Lung (tissue), 12 donors: Measurements from ENCODE around the gene YTHDF1. TPM values are rescaled to one million over a fixed set of nuclear protein-coding genes. Genes with fewer than 3 reads are reported as not detected.

Experiments used
- ATAC-seq: fragments of 200-7000 bp; cut with Tn5 transposase; one replicate; pipeline ENCODE4 v1.9.1; 2020; ENCODE audit warnings: moderate number of reproducible peaks; ENCODE audit not compliant: insufficient read depth, low FRiP score
- DNase-seq, 3 donors: peaks; one replicate each; pipeline ENCODE4 v3.0.0-alpha.2; 2013 to 2017
- H3K27ac ChIP-seq, 2 donors: one replicate each; pipeline ENCODE4 v1.5.1; 2013; ENCODE audit warnings: mild to moderate bottlenecking in 2 of 2, moderate library complexity in 2 of 2, control low read depth in 1 of 2, inconsistent platforms in 1 of 2, low read depth in 1 of 2, low read length in 1 of 2
- H3K27me3 ChIP-seq, 3 donors: one replicate each; pipeline ENCODE4 v1.5.1; 2013; ENCODE audit warnings: low read length in 2 of 3; ENCODE audit not compliant: control insufficient read depth in 3 of 3, insufficient read depth in 3 of 3
- H3K36me3 ChIP-seq, 4 donors: one replicate each; pipeline ENCODE4 v1.5.1; 2013; ENCODE audit warnings: low read length in 4 of 4, mild to moderate bottlenecking in 1 of 4, moderate library complexity in 1 of 4; ENCODE audit not compliant: control insufficient read depth in 4 of 4, insufficient read depth in 4 of 4
- H3K4me1 ChIP-seq, 5 donors: one replicate each; pipeline ENCODE4 v1.5.1; 2013; ENCODE audit warnings: low read length in 5 of 5, mild to moderate bottlenecking in 2 of 5, moderate library complexity in 1 of 5; ENCODE audit not compliant: control insufficient read depth in 5 of 5, insufficient read depth in 5 of 5
- H3K4me3 ChIP-seq: one replicate; pipeline ENCODE4 v1.5.1; 2013; ENCODE audit warnings: mild to moderate bottlenecking, control low read depth, moderate library complexity
- H3K9ac ChIP-seq, 2 donors: one replicate each; pipeline ENCODE4 v1.5.1; 2013; ENCODE audit warnings: low read length in 2 of 2, control low read depth in 1 of 2; ENCODE audit not compliant: insufficient read depth in 1 of 2
- H3K9me3 ChIP-seq, 4 donors: one replicate each; pipeline ENCODE4 v1.5.1; 2013; ENCODE audit warnings: low read length in 3 of 4, mild to moderate bottlenecking in 1 of 4, moderate library complexity in 1 of 4; ENCODE audit not compliant: control insufficient read depth in 4 of 4, insufficient read depth in 3 of 4
- WGBS, 2 donors: extraction: QIAGEN DNeasy Blood & Tissue Kit; methylation state at CpG; one replicate each; pipeline ENCODE4 v1.1.7; 2013; 5-methylcytosine and 5-hydroxymethylcytosine counted together
- polyA plus RNA-seq, 2 donors: library from polyadenylated mRNA; stranded (reverse); fragments of 200-250 nt; gene quantifications; one replicate each; pipeline ENCODE4 v1.2.1, GENCODE V29; 2013
- total RNA-seq, 2 donors: library from RNA; depleted of rRNA in 1 of 2; stranded (reverse); fragments of >200 nt in 1 of 2; gene quantifications; one replicate each; pipeline ENCODE4 v1.2.1, GENCODE V29; 2014 to 2021
- TF ChIP-seq, protein P1 (sequence below): IDR thresholded peaks from 2 replicates; pipeline ENCODE4 v1.5.1; 2012; ENCODE audit warnings: mild to moderate bottlenecking; ENCODE audit errors: control extremely low read depth, extremely low read depth
- donor health status: control.
- donor health status: control.
- donor health status: Bipolar disorder and iron deficiency.
- donor health status: healthy.
- donor health status: DM: yes; HTN: yes; CAD: no.

YTHDF1 gene
- total and polyA plus RNA-seq, 4 donors = 21.9 to 33.8 (median 24.1) TPM

DNA sequence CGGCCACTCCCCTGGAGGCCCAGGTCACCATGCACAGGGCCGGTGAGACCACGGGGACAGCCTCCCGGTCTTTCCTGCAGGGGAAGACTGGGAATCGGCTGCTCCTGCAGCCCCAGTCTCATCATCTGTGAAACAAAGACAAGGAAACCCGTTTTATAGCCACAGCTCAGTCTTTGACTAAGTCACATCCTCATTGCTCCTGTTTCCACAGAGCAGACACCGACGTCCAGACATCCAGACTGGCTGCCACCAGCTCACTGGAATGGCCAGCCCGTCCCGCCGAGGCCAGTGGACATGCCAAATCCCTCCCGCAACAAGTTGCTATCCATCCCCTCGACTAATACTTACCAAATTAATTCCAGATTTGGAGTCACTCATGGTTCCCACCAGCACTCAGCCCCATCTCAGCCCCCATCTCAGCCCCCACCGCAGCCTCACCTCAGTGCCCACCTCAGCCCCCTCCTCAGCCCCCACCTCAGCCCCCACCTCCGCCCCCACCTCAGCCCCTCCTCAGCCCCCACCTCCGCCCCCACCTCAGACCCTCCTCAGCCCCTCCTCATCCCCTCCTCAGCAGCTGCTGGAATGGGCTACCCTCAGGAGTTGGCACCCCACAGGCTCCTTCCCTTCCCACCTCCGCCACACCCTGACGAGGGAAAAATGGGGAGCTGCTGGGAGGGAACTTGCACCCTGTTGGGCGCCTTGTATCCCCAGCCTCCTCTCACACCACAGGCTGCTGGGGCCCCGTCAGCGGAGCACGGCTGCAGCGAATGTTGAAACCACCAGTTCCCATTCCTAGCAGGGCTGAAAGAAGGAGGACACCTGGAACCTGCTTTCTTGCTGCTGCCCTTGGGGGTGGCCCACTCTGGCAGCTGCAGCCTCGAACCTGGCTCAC, 48.7 kb downstream of the YTHDF1 start:
- Histone ChIP-seq H3K27ac (no peak overlapping the region), H3K4me3 (no peak overlapping the region), H3K9ac (no peak overlapping the region), H3K9me3 (peaks cover 0 to 4% (median 0%) of the 10 kb centered on the region in 4 donors), H3K27me3 (peaks cover 0 to 23% (median 4%) of the 10 kb centered on the region in 3 donors), H3K36me3 (no peaks in the 10 kb centered on the region), H3K4me1 (no peaks in the 10 kb centered on the region)
- TF ChIP-seq, protein P1, sequence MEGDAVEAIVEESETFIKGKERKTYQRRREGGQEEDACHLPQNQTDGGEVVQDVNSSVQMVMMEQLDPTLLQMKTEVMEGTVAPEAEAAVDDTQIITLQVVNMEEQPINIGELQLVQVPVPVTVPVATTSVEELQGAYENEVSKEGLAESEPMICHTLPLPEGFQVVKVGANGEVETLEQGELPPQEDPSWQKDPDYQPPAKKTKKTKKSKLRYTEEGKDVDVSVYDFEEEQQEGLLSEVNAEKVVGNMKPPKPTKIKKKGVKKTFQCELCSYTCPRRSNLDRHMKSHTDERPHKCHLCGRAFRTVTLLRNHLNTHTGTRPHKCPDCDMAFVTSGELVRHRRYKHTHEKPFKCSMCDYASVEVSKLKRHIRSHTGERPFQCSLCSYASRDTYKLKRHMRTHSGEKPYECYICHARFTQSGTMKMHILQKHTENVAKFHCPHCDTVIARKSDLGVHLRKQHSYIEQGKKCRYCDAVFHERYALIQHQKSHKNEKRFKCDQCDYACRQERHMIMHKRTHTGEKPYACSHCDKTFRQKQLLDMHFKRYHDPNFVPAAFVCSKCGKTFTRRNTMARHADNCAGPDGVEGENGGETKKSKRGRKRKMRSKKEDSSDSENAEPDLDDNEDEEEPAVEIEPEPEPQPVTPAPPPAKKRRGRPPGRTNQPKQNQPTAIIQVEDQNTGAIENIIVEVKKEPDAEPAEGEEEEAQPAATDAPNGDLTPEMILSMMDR = no peak
- WGBS, 2 donors = 60 to 67% methylated on average over 24 of the region's 24 CpGs
- no peak for ATAC-seq
- DNase-seq = no peak

DNA sequence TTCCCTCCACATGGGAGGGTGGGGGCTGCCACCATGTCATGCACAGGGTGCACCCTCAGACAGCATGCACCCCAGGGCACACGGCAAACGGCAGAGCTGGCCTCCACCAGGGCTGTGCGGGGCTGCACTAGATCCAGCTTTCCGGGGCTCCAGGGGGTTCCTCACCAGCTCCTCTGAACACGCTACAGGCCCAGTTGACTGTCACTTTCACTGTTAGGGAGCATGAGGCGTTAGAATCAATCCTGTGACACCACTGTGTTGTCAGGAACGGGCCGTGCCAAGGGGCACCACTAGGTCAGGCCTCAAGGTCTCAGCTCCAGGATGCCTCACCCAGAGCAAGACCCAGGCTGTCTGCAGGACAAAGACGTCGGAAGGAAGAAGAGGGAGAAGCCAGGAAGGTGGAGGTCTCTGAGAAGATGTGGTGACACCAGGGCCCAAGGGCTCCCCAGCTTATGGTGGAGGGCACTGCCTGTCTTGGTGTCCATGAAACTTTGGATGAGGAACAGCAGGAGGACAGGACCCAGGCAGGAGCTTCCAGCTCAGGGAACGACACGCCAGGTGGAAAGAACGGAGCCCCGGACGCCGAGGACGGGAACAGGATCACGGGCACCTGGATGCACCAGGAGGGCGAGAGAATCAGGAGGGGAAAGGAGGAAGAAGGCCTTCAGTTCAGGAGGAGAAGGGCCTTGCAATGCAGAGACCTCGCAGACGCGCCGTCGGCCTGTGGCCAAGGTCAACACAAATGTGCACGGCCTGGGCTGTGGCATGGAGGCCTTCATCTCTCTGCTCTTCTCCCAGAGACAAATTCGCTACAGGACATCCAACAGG, 49.5 kb downstream of the YTHDF1 start:
- Histone ChIP-seq H3K27me3 (peaks cover 0 to 19% (median 0%) of the 10 kb centered on the region in 3 donors), H3K27ac (no peak overlapping the region), H3K4me1 (no peaks in the 10 kb centered on the region), H3K9me3 (peaks cover 0 to 4% (median 0%) of the 10 kb centered on the region in 4 donors), H3K4me3 (no peak overlapping the region), H3K9ac (no peak overlapping the region), H3K36me3 (no peaks in the 10 kb centered on the region)
- WGBS, 2 donors = 90 to 92% methylated on average over 26 of the region's 26 CpGs
- no peak for DNase-seq
- ATAC-seq = no peak
- TF ChIP-seq, protein P1 = no peak

DNA sequence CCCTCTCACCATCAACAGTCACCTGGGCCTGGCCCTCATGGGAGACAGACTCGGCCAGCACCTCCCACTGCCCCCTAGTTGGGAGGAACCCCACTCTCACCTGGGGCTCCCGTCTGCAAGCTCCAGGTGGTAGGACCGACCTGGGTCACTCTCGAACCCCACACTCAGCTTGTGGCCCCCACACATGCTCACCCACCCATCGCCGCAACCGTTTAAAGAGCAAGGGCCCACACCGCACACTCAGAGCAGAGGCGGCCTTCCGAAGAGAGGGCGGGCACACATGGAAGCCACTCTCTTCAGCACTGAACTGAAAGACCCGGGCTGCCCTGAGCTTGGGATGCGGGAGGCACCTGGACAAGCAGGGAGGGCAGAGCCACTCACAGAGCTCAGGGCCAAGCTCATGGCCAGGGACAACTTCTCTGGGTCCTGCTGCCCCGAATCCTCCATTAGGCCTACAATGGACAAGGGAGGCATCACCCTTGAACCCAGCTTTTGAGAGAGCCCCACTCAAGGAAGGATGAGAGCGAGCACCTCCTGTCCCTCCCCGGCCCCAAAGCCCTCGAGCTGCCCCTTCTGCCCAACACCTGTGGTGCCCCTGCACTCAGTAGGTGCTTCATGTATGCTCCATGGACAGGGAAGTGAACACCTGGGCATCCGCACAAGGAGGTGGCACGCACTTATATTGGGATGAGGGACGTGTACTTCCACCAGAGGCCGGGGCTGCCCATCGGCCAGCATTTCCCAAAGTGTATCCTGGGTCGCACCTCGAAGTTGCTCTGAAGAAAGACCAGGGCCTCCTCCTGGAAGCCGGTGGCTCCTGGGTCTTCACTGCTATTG, 50.4 kb downstream of the YTHDF1 start:
- DNase-seq = no peak

More for the DNA sequence above, 50.4 kb downstream of the YTHDF1 start:
- H3K4me1 ChIP-seq = no peaks in the 10 kb centered on the region
- no peaks in the 10 kb centered on the region for H3K36me3 ChIP-seq
- no peak overlapping the region for H3K9ac ChIP-seq
- H3K27ac ChIP-seq = no peak overlapping the region
- ATAC-seq = no peak
- TF ChIP-seq, protein P1 = no peak
- no peak overlapping the region for H3K4me3 ChIP-seq
- peaks cover 0 to 13% (median 0%) of the 10 kb centered on the region in 3 donors for H3K27me3 ChIP-seq
- H3K9me3 ChIP-seq = peaks cover 0 to 4% (median 0%) of the 10 kb centered on the region in 4 donors
- 90% methylated on average over 25 of the region's 25 CpGs for WGBS, 2 donors
